Kidney capillary endothelial cell (primary cell): ENCODE results near the gene SH3GL3.

Source experiments
- DNase-seq: peaks from one replicate; pipeline ENCODE4 v3.0.0-alpha.2; 2018; ENCODE audit warnings: low spot score

Gene SH3GL3

DNA sequence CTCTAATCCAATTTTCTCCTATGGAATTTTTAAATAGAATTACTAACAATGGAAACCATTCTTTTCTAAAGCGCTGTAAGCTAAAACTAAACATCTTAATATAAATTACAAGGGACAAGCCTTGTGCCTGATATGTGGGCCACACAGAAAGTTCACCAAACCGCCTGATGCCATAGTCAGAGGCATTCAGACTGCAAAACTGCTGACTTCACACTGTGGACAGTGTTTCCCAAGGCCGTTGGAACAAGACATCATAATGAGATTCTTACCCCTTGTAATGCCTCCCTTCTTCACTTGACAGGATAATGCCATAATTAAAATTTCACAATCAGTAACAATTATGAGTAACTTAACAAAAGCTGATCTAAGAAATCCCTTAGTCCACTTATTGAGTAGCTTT is 14.9 kb downstream of the SH3GL3 start:
- no peak for DNase-seq

DNA sequence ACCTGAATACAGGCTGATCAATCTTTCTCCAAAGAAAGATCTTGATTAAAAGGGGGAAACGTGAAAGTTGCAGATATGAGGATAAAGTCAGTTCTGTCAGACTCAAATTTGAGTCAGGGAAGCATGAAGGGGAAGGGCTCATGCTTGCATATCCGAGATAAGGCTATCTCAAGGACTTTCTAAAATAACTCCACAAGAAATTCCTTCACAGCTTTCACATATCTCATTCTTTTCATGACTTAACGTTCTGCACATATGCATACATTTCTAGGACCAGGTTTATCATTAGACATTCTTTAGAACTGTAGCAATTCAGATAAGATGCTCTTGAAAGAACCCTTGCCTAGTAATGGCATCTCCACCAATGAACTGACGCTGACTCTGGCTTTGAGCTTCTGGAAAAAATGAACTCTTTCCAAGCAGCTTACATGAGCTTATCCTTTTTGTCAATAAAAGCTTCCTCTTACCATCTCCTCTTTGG is 15.9 kb downstream of the SH3GL3 start:
- DNase-seq = no peak

DNA sequence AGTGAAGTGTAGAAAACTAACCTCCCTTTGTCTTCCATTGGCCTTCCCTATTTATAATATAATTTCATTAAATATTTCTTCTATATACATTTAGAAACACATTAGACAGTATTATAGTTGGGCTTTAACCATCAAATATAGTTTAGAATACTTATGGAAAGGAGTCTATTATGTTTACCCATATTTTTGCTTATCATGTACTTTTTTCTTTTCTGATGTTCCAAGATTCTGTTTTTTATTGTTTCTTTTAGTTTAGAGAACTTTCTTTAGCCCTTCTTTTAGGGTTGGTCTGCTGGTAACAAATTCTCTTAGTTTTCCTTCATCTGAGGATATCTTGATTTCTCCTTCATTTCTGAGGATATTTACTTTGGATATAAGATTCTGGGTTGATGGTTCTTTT is 23.7 kb downstream of the SH3GL3 start:
- DNase-seq = no peak

DNA sequence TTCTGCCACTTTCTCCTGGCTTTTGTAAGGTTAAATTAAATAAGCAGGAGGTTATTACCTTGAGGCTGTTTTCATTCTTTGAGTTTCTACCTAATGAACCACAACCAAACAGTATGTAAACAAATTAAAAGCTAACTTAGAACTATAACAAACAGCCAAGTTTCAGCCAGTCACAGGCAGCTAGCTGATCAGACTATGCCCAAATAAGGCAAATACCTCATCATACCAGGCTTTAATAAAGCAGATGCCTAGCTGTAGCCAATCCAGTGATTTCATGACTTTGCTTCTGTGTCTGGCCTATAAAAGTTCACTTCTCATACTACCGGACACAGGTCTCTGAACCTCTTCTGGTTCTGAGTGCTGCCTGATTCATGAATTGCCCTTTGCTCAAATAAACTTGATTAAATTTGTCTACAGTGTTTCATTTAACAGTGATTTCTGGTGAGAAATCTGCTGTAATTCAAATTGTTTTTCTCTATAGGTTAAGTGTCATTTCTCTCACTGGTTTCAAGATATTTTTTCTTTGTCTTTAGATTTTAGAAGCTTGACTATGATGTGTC is 24.2 kb downstream of the SH3GL3 start:
- no peak for DNase-seq

DNA sequence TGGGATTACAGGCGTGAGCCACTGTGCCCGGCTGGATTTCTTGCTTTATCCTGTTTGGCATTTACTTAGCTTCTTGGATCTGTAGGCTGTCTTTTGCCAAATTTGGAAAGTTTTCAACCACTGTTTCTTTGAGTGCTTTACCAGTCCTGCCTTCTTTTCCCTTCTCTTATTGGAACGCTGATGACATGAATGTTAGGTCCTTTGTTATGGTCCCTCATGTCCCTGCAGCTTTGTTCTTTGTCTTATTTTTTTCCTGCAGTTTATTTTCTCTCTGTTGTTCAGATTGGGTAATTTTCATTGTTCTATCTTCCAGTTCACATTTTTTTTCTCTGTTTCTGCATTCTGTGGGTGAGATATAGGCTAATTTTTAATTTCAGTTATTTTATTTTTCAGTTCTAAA is 25.0 kb downstream of the SH3GL3 start:
- no peak for DNase-seq

DNA sequence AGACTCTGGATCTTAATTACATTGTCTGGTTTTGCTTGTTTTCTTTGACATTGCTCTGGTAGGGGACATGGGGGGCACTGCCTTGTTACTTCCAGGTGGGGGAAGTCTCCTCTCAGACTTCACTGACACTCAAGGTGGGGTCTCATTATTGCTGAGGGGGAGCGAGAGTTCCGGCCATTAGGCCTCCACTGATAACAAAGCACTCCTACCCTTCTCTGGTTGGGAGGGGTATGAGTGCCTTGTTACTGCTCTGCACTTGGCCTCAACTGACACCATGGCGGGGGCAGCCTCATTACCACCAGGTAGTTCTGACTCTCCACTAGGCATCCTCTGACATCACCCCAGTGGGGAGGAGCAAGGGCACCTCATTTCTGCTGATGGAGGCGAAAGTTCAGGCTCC is 25.7 kb downstream of the SH3GL3 start:
- DNase-seq = no peak

DNA sequence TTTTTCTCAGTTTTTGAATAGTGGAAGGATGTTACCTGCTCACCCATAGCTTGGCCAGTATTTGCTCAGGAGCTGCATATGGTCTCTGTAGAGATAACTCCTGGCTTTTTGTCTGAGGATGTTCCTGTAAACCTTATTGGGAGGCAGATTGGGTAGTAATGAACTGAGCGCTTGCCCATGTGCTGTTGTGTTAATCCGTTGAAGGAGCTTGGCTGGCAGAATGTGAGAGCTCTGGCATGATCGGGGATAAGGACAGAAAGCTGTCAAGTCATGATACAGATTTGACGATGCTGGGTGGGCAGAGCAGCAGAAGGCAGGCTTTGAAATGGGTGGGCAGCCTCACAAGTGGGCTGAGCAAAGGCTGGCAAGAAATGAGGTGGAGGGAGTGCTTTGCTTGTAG is 27.4 kb downstream of the SH3GL3 start:
- DNase-seq = no peak

DNA sequence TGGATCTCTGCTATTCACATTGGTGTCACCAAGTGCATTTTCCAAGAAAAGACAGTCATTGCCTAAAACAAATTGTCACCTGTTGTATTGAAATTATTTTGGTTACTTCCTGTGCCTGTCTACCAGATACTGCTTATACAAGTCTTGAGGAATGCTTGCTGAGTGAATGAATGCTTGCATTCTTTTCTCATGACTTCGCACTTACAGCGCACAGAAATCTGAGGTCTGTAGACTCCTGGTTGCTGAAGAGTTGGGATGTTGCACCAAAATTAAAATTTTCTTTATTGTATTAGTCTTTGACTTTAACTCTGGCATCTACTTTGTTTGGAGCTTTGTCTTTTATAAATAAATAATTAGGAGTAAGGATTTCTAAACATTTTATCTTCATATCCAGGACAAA is 28.4 kb downstream of the SH3GL3 start:
- no peak for DNase-seq

DNA sequence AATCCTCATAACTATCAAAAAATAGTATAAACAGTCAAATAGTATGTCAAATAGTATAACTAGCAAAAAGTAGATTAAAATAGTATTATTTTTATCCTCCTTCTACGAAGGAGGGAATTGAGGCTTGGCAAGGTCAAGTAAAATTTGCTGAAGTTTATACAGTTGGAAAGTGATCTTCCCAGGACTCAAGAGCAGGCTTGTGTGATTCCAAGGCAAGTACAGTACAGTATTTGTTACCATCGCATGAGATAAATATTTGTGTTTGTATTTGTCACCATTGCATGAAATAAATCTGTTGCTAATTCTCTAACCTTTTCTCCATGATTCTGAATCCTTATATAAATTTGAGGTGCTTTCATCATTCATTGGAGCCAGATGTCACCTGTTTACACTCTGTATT is 28.9 kb downstream of the SH3GL3 start:
- no peak for DNase-seq

DNA sequence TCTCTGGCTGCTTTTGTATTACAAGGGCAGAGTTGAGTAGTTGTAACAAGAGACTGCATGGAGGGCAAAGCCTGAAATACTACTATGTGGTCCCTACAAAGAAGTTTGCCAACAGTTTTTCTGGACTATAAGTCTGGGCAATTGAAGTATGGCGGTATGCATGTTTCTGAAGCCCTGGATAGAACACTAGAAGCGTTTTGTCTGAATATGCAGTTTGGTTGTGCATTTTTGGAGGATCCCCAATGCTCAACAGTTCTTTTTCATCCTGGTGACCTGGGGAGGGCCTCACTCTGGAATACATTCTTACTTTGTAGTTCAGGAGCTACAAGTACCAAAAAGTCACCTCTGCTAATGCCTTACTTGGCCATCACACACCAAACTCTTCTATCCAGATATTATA is 29.6 kb downstream of the SH3GL3 start:
- no peak for DNase-seq

DNA sequence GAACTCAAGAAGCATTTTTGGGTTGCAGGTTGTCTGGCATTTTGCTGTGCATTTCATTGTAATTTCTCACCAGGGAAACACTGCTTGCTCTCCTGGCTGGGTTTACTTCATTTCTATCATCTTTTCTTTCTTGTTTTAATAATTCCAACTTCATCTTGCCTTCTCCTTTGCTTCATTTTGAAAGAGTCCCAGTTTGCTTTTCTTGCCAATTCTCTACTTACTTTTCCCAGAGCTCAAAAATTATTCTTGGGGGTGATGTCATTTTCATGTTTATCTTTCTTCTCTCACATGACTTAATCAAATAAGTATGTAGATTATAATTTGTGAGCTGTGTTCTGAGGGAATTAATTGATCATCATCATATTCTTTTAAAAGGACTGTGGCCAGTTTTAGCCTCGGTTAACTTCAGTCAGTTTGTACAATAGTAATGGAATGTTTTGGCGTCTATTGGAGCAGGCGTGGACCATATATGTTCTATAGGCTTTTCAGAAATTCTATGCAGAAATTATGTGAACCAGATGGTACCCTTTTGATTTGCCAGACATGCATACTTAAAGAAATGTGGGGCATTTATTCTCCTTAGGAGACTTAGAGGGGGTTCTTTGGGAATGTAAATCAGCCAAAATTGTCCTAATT is 30.1 kb downstream of the SH3GL3 start:
- no peak for DNase-seq

DNA sequence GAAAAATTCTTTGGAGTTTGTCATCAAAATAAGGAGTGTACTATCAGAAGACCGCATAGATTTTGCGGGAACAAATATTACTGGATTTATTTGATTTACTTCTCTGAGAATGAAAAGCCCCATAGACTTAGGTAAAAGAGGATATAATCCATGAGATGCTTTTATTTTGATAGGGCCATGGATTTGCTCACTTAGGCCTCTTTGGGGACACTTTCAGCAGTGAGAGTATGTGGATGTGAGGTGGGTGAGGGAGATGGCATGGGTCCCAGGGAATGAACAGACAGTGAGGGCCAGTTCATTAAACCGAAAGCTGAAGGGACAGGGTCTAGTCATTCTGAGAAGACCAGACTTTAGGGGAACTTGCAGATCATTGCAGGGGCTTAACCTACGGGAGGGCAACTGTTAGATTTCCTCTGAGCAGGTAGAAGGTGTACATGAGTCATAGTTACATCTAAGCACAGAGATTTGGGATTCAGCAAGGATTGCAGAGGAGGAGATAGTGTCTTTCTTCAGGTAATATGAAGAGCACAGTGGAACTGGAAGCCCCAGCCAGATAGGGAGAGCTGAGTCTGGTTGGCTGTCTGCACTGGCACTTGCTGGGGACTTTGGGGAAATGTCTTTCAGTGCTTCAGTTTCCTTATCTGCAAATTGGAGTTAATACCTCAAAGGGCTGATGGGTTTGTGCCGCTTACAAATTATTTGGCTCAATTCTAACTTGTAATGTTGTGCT is 30.8 kb downstream of the SH3GL3 start:
- no peak for DNase-seq

DNA sequence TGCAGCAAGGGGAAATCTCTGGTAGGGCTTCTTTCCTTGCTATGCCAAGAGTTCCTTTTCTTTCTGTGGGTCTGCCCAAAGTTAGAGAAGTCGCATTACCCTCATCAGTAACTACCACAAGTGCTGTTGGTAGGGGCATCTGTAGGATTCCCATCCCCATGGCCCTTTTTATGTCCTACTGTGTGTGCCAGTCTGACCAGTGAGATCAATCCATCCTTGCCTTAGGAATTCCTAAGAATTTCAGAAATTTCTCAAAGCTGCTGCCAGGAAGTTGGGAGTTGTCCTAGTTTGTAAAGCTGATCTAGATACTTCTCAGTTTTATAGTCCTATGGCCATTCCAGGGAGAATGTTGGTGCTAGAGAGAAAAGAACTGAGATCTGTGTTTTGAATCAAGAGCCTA is 36.5 kb downstream of the SH3GL3 start:
- no peak for DNase-seq

DNA sequence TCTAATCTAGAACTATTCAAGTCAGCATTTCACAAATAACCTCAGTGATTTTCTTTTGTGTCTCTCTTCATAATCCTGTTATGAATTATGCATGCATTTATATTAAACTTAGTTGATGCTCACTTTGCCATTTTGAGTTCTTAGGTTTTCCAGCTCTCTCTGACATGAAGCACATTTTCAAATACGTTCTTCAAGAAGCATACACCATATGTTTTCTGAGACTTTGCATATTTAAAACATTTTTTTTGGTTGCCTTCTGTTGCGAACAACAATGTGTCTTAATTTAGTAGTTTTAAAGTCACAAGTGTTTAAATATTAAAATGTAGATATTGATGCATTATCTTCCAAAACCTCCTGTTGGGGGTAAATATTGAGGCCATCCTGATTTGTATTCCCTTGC is 37.5 kb downstream of the SH3GL3 start:
- DNase-seq = no peak

DNA sequence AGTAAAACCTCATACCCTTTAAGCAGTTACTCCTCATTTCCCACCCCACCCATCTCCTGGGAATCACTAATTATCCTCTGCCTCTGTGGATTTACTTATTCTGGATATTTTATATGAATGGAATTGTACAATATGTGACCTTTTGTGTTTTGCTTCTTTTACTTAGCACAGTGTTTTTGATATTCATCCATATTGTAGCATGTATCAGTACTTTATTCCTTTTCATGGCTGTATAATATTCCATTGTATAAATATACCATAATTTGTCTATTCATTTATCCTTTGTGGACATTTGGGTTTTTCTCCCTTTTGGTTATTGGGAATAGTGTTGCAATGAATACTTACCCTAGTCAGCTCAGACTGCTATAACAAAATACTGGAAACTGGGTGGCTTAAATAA is 39.2 kb downstream of the SH3GL3 start:
- DNase-seq = no peak

DNA sequence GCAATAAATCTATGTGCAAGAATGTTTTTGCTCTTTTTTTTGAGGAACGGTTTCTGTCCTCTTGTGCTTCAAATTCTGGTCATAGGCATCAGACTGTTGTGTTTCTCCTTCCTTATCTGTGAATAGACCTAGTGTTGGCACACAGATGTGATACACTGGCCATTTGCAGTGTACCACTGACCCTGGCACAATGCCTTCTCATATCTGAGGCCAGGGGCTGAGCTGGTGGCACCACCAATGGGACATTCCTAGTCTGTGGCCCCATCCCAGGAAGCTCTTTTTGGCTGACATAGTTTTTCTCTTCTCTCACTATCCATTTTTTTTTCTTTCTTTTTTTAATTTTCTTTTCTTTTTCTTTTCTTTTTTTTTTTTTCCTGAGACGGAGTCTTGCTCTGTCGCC is 40.4 kb downstream of the SH3GL3 start:
- no peak for DNase-seq

DNA sequence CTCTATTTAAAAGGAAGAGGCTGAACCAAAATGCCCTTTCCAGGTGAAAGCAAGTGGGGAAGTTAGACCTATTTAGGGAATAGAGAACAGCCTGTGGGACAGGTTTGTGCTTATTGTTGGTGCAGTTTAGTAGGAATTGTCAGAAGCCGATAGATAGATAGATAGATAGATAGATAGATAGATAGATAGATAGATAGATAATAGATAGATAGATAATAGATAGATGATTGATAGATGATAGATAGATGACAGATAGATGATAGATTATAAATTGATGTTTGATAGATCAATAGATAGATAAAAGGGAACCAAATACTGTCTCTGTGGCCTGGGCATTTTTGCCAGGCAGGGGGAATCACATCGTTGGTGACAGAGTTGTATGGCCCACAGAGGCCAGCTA is 42.5 kb downstream of the SH3GL3 start:
- DNase-seq = no peak

DNA sequence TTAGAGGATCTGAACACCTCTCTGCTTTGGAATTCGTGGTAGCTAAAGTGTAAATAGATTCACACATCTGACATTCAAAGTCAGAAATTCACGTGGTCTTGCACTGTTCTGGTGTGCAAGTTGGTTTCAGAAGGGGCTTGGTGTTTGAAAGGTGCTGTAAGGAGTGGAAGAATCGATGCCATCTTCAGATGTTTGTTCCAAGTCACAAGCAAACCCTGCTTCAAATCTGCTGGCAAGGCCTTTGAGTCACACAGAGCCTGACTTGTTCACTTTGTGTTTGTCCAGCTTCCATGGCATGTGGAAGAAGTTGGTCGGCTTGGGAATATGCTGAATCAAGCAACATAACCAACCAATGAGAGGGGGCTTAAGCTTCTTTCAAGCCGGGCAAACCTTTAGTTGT is 44.3 kb downstream of the SH3GL3 start:
- DNase-seq = no peak

DNA sequence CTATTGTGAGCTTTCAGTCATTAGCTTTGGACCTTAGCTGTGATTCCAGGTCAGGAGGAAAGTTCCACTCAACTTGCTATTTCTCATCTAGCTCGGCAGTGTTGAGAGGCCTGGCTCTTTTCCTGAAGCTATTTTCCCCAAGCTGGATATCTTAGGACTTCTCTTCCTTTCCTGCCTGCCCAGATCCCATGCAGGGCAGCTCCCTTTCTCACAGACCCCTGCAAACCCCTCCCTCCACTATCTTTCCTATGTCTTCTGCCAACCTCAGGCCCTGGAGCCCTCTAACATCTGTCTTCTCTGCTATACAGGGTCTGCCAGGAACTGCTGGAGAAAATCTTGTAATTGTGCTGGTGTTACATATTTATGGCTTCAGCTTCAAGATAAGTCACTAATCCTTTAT is 49.6 kb downstream of the SH3GL3 start:
- DNase-seq = no peak

DNA sequence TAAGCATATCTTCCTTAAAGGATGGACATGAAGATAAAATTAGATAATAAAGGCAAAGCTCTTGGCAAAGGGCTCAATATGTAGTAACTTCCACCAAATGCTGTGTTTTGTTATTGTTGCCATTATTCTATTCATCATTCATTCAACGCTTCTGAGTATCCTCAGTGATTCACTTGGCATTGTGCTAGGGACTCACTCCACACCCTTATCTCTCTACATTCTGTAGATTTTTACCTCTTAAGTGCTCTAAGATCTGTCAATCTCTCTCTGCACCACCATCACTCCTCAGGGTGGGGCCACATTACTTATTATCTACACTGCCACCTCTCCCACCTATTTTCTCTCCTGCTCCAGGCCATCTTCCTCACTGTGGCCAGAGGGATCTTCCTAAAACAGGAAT is 51.2 kb downstream of the SH3GL3 start:
- DNase-seq = no peak

DNA sequence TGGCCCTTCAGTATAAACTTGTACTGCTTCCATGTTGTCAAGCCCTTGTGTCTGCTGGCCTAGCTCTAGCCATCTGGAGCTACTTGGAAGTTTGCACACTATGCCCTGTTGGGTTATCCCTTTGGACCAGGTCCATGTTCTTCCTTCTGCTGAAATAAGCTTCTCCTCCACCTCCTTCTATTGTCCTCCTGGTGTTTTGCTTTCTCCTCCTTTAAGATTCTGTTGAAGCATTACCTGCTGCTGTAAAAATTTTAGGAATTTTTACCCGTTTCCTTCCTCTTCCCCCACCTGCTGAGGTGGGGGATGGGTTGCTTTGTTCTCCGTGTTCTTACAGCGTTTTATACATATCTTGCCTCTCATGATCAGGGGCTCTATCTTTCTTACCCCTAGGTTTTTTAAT is 51.7 kb downstream of the SH3GL3 start:
- no peak for DNase-seq

DNA sequence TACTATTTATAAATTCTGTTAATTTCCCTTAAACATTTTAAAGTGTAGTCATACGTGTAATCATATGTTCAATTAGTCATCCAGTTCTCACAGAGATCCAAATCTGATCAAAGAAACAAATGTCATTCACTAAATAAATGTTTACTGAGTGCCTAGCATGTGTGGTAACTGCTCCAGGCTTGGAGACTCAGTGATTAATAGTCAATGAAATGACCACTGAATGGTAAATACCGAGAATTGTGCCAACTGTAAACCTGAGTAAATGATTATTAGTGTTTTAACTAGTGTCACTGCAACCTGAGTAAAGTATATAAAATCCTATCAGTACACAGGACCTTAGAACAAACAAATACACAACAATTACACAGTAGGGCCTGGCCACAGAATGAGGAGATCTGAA is 52.3 kb downstream of the SH3GL3 start:
- no peak for DNase-seq

DNA sequence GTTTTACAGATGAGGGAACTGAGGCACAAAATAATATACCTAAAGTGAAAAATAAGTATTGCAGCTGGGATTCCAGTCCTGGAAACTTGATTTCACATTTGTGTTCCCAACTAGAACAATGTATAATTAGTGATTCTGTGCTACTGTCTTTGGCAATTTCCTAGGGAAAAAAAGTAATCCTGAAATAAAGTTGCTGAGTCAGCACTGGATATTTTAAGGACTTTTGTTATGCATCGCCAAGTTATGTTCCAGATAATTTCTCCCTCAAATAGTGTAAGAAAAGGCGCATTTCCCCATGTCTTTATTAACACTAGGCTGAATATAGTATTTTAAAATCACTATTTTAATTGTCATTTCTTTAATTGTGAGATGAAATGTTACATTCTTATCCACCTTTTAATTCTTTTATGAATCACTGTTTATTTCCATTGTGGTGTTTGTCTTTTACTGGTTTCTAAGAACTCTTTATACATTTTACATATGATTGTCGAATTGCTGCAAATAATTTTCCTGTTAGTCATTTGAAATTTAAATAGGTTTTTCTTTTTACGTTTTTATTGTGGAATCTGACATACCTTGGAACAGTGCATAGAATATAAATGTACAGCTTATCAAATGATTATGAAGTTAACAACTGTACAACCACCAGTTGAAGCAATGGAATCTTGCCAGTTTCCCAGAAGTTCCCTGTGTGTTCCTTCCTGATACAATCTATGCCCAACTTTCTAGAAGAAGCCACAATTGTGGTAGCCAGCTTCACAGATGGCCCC is 56.6 kb downstream of the SH3GL3 start:
- DNase-seq = no peak
